OCI-LY3 (cell line): ENCODE measurements around the gene NRG2.

Experiments used
- CTCF ChIP-seq: fragments of 200-600, 300-600 bp; sonication (generic); IDR thresholded peaks from 2 replicates; pipeline ENCODE4 v1.5.1; 2014; ENCODE audit warnings: antibody characterized with exemption, low read length, low read depth
- EZH2phosphoT487 ChIP-seq: fragments of 200-600 bp; shearing (Covaris generic); IDR thresholded peaks from 2 replicates; pipeline ENCODE4 v1.6.1; 2018; ENCODE audit warnings: antibody characterized with exemption, mixed run types, low read depth

- no peak for TF ChIP-seq CTCF
- TF ChIP-seq EZH2phosphoT487, result no peak
Observed at GRCh38 chr5:139966856-139967255, 76.2 kb downstream of the NRG2 start.
